DOHH2 (cell line): Measurements from ENCODE around the gene DLK1.

ENCODE experiments used
- H3F3A ChIP-seq: fragments of 200-600 bp; sonication (generic), shearing (Covaris generic); 2 replicates; pipeline ENCODE4 v1.6.0; 2016; ENCODE audit warnings: antibody characterized with exemption, mild to moderate bottlenecking; ENCODE audit not compliant: control insufficient read depth, insufficient read depth
- H3K27ac ChIP-seq: fragments of 200-600 bp; sonication (generic); 2 replicates; pipeline ENCODE4 v1.5.1; 2014; ENCODE audit warnings: low read depth, mild to moderate bottlenecking, low read length, moderate library complexity
- H3K27me3 ChIP-seq: fragments of 200-600 bp; sonication (generic); 2 replicates; pipeline ENCODE4 v1.6.1; 2014; ENCODE audit warnings: mild to moderate bottlenecking, low read length, mixed read lengths; ENCODE audit not compliant: control insufficient read depth
- H3K36me3 ChIP-seq: fragments of 200-600 bp; sonication (generic); 2 replicates; pipeline ENCODE4 v1.6.1; 2014; ENCODE audit warnings: mild to moderate bottlenecking, low read length, moderate library complexity, mixed read lengths; ENCODE audit not compliant: control insufficient read depth
- H3K4me1 ChIP-seq: fragments of 200-600 bp; sonication (generic); 2 replicates; pipeline ENCODE4 v1.6.1; 2014; ENCODE audit warnings: mild to moderate bottlenecking, low read length, mixed read lengths; ENCODE audit not compliant: control insufficient read depth
- H3K4me2 ChIP-seq: fragments of 200-600 bp; sonication (generic); 2 replicates; pipeline ENCODE4 v1.6.0; 2014; ENCODE audit warnings: mild to moderate bottlenecking, low read length, moderate library complexity
- H3K4me3 ChIP-seq: fragments of 200-600 bp; sonication (generic); 2 replicates; pipeline ENCODE4 v1.5.1; 2014; ENCODE audit warnings: mild to moderate bottlenecking, low read length, mixed read lengths
- H3K79me2 ChIP-seq: fragments of 200-600 bp; sonication (generic); 2 replicates; pipeline ENCODE4 v1.6.1; 2014; ENCODE audit warnings: mild to moderate bottlenecking, low read length, mixed read lengths; ENCODE audit not compliant: control insufficient read depth
- H3K9me2 ChIP-seq: fragments of 200-600 bp; sonication (generic); replicated peaks from 2 replicates; pipeline ENCODE4 v1.6.1; 2014; ENCODE audit warnings: mild to moderate bottlenecking, low read length, mixed read lengths; ENCODE audit not compliant: control insufficient read depth
- H3K9me3 ChIP-seq: fragments of 200-600 bp; sonication (generic); 2 replicates; pipeline ENCODE4 v1.6.1; 2014; ENCODE audit warnings: antibody characterized with exemption, low read length, mixed read lengths; ENCODE audit not compliant: control insufficient read depth, insufficient read depth
- H4K20me1 ChIP-seq: fragments of 200-600 bp; sonication (generic); 2 replicates; pipeline ENCODE4 v1.6.0; 2014; ENCODE audit warnings: low read depth, mild to moderate bottlenecking, antibody characterized with exemption, low read length, moderate library complexity; ENCODE audit not compliant: control insufficient read depth, insufficient read depth
- CTCF ChIP-seq: fragments of 200-600 bp; sonication (generic); IDR thresholded peaks from one replicate; pipeline ENCODE4 v1.5.1; 2014; ENCODE audit warnings: antibody characterized with exemption, mild to moderate bottlenecking, low read depth, low read length; ENCODE audit not compliant: poor library complexity, severe bottlenecking
- EZH2phosphoT487 ChIP-seq: fragments of 200-600 bp; sonication (generic); IDR thresholded peaks from 2 replicates; pipeline ENCODE4 v1.6.1; 2017; ENCODE audit warnings: borderline replicate concordance, mild to moderate bottlenecking, antibody characterized with exemption, low read length, moderate library complexity, mixed read lengths

The DLK1 gene

GRCh38 chr14:100736269-100737180 is 9.8 kb downstream of the DLK1 start:
- H4K20me1 ChIP-seq, result no peaks in the 10 kb centered on the region
- H3K4me1 ChIP-seq, result no peaks in the 10 kb centered on the region
- H3K36me3 ChIP-seq, result no peaks in the 10 kb centered on the region

GRCh38 chr14:100737526-100737925 is 10.8 kb downstream of the DLK1 start:
- no peaks in the 10 kb centered on the region for H3K4me1 ChIP-seq
- H3K4me2 ChIP-seq, result no peak overlapping the region
- no peaks in the 10 kb centered on the region for H4K20me1 ChIP-seq
- no peaks in the 10 kb centered on the region for H3F3A ChIP-seq
- H3K79me2 ChIP-seq, result no peaks in the 10 kb centered on the region
- no peak for TF ChIP-seq CTCF
- TF ChIP-seq EZH2phosphoT487, result no peak
- H3K4me3 ChIP-seq, result no peak overlapping the region
- no peaks in the 10 kb centered on the region for H3K9me3 ChIP-seq
- no peaks in the 10 kb centered on the region for H3K27me3 ChIP-seq
- H3K9me2 ChIP-seq, result no peaks in the 10 kb centered on the region
- no peaks in the 10 kb centered on the region for H3K36me3 ChIP-seq
- no peak overlapping the region for H3K27ac ChIP-seq

More at GRCh38 chr14:100736269-100737180, 9.8 kb downstream of the DLK1 start:
- Histone ChIP-seq H3K27me3 (no peaks in the 10 kb centered on the region), H3K4me3 (no peak overlapping the region), H3F3A (no peaks in the 10 kb centered on the region), H3K9me2 (no peaks in the 10 kb centered on the region), H3K4me2 (no peak overlapping the region), H3K27ac (no peak overlapping the region), H3K9me3 (no peaks in the 10 kb centered on the region), H3K79me2 (no peaks in the 10 kb centered on the region)
- no peak for TF ChIP-seq EZH2phosphoT487
- no peak for TF ChIP-seq CTCF

- TF ChIP-seq CTCF (no peak), EZH2phosphoT487 (no peak)
- H3K9me2 ChIP-seq, result no peaks in the 10 kb centered on the region
Measured at GRCh38 chr14:100738269-100738691, 11.6 kb downstream of the DLK1 start.

More at GRCh38 chr14:100738269-100738691, 11.6 kb downstream of the DLK1 start:
- Histone ChIP-seq H3K79me2 (no peaks in the 10 kb centered on the region), H4K20me1 (no peaks in the 10 kb centered on the region), H3K4me1 (no peaks in the 10 kb centered on the region), H3K4me3 (no peak overlapping the region), H3K27me3 (no peaks in the 10 kb centered on the region), H3K9me3 (no peaks in the 10 kb centered on the region), H3K27ac (no peak overlapping the region), H3F3A (no peaks in the 10 kb centered on the region), H3K36me3 (no peaks in the 10 kb centered on the region), H3K4me2 (no peak overlapping the region)
